Endothelial cell of umbilical vein (primary cell): ENCODE data around the gene TNFSF10. TPM values are rescaled to one million over a fixed set of nuclear protein-coding genes. Genes with fewer than 3 reads are reported as not detected.
A peak's percentile ranks its signal among the peaks of the same experiment; 100 is the strongest.

Experiments
- BruUV-seq: library from RNA; stranded (reverse); fragments of 400-500 nt; replicated peaks from 2 replicates; lab custom pipeline; 2021; lab: Mats Ljungman, UMichigan
- CTCF ChIA-PET: fragments of 300-600, 350-600 bp; sonication (Branson Sonifier 250); formaldehyde crosslinking; loops from one replicate; lab custom pipeline; 2021; ENCODE audit warnings: antibody characterized with exemption, inconsistent platforms; lab: Charles Lee
- POLR2A ChIA-PET: fragments of 300-600, 350-600 bp; sonication (Branson Sonifier 250); formaldehyde crosslinking; loops from one replicate; lab custom pipeline; 2021; ENCODE audit warnings: antibody characterized with exemption, inconsistent platforms; lab: Charles Lee
- DNase-seq: peaks from one replicate; pipeline ENCODE4 v3.0.0-alpha.2; 2011; ENCODE audit warnings: low read depth, low spot score
- FAIRE-seq: peaks from 2 replicates; lab custom pipeline; 2011; peaks lifted over from hg19 to GRCh38; lab: Jason Lieb, UNC
- H2AFZ ChIP-seq: 2 replicates; pipeline ENCODE4 v1.6.0; 2012; ENCODE audit warnings: low read depth, low read length, control low read depth, inconsistent platforms
- H3K27ac ChIP-seq: 2 replicates; pipeline ENCODE4 v1.5.1; 2011; ENCODE audit warnings: low read depth, mild to moderate bottlenecking, control low read depth, low read length, moderate library complexity; ENCODE audit not compliant: insufficient read depth
- H3K27me3 ChIP-seq, 2 experiments: 2 replicates each; pipeline versions ENCODE4 v1.6.0 to v1.6.1; 2011; ENCODE audit warnings: low read length in 2 of 2, mixed read lengths in 1 of 2; ENCODE audit not compliant: control insufficient read depth in 2 of 2, insufficient read depth in 2 of 2
- H3K36me3 ChIP-seq, 2 experiments: 2 replicates in 1 of 2; 3 replicates in 1 of 2; pipeline ENCODE4 v1.5.1; 2011; ENCODE audit warnings: low read length in 2 of 2, mild to moderate bottlenecking in 1 of 2, moderate library complexity in 1 of 2; ENCODE audit not compliant: control insufficient read depth in 2 of 2, insufficient read depth in 2 of 2; ENCODE audit errors: extremely low read depth in 1 of 2
- H3K4me1 ChIP-seq: 3 replicates; pipeline ENCODE4 v1.5.1; 2011; ENCODE audit warnings: mild to moderate bottlenecking, low read length; ENCODE audit not compliant: control insufficient read depth, insufficient read depth; ENCODE audit errors: extremely low read depth
- H3K4me2 ChIP-seq: 2 replicates; pipeline ENCODE4 v1.6.1; 2011; ENCODE audit warnings: low read length, control low read depth, mixed read lengths; ENCODE audit not compliant: insufficient read depth
- H3K4me3 ChIP-seq, 3 experiments: fragments of 200-600 bp in 1 of 3; sonication (generic), shearing (Covaris generic) in 1 of 3; replicated peaks in 1 of 3; 2 replicates each; pipeline ENCODE4 v1.5.1; 2011 to 2016; ENCODE audit warnings: control low read depth in 3 of 3, low read length in 3 of 3, mild to moderate bottlenecking in 2 of 3, inconsistent platforms in 1 of 3, low read depth in 1 of 3, moderate library complexity in 1 of 3; ENCODE audit not compliant: insufficient read depth in 1 of 3
- H3K79me2 ChIP-seq: 2 replicates; pipeline ENCODE4 v1.6.0; 2012; ENCODE audit warnings: low read length, inconsistent platforms; ENCODE audit not compliant: control insufficient read depth, insufficient read depth
- H3K9ac ChIP-seq: replicated peaks from 2 replicates; pipeline ENCODE3; 2011; ENCODE audit warnings: low read length, control low read depth; ENCODE audit not compliant: insufficient read depth; ENCODE audit errors: extremely low read depth
- H3K9me1 ChIP-seq: replicated peaks from 3 replicates; pipeline ENCODE4 v1.6.0; 2011; ENCODE audit warnings: mild to moderate bottlenecking, low read length; ENCODE audit not compliant: control insufficient read depth, insufficient read depth; ENCODE audit errors: extremely low read depth
- H3K9me3 ChIP-seq: replicated peaks from 2 replicates; pipeline ENCODE4 v1.5.1; 2012; ENCODE audit warnings: low read length, inconsistent platforms; ENCODE audit not compliant: control insufficient read depth, insufficient read depth
- H4K20me1 ChIP-seq: replicated peaks from 2 replicates; pipeline ENCODE3; 2011; ENCODE audit warnings: mild to moderate bottlenecking, low read length; ENCODE audit not compliant: control insufficient read depth, insufficient read depth; ENCODE audit errors: extremely low read depth
- CTCF ChIP-seq, 2 donors: IDR thresholded peaks; 1 replicate in 1 of 2; 2 replicates in 1 of 2; pipeline ENCODE4 v1.5.1; 2011; ENCODE audit warnings: low read length in 2 of 2, mild to moderate bottlenecking in 2 of 2, moderate library complexity in 2 of 2, control low read depth in 1 of 2, inconsistent platforms in 1 of 2, low read depth in 1 of 2; ENCODE audit not compliant: insufficient read depth in 1 of 2; ENCODE audit errors: extremely low read depth in 1 of 2
- EZH2 ChIP-seq: IDR thresholded peaks from 2 replicates; pipeline ENCODE4 v1.6.1; 2012; ENCODE audit warnings: borderline replicate concordance, low read depth, mild to moderate bottlenecking, moderate library complexity, low read length, inconsistent platforms; ENCODE audit not compliant: severe bottlenecking
- FOS ChIP-seq: IDR thresholded peaks from 2 replicates; pipeline ENCODE4 v1.6.1; 2011; ENCODE audit warnings: mild to moderate bottlenecking, low read length, moderate library complexity, borderline replicate concordance; ENCODE audit not compliant: insufficient read depth
- GATA2 ChIP-seq: IDR thresholded peaks from 2 replicates; pipeline ENCODE4 v1.7.0; 2011; ENCODE audit warnings: low read depth, mild to moderate bottlenecking, moderate library complexity, mixed read lengths, low read length; ENCODE audit not compliant: insufficient read length, insufficient read depth
- JUN ChIP-seq: IDR thresholded peaks from 2 replicates; pipeline ENCODE4 v1.6.1; 2011; ENCODE audit warnings: borderline replicate concordance, low read depth; ENCODE audit not compliant: insufficient read length, insufficient read depth
- MAX ChIP-seq: IDR thresholded peaks from 2 replicates; pipeline ENCODE4 v1.6.1; 2011; ENCODE audit not compliant: insufficient read depth, insufficient read length
- MYC ChIP-seq: IDR thresholded peaks from one replicate; pipeline ENCODE4 v1.6.1; 2011; ENCODE audit warnings: mild to moderate bottlenecking, low read depth, low read length
- POLR2A ChIP-seq: IDR thresholded peaks from 2 replicates; pipeline ENCODE4 v1.6.1; 2012; ENCODE audit warnings: low read depth, mild to moderate bottlenecking, control low read depth, low read length
- POLR2AphosphoS5 ChIP-seq: IDR thresholded peaks from 2 replicates; pipeline ENCODE4 v1.6.1; 2012; ENCODE audit warnings: low read depth, mild to moderate bottlenecking, control low read depth, low read length, moderate library complexity; ENCODE audit not compliant: insufficient read depth
- dilution Hi-C: fragments of 300-500 bp; cut with MboI; formaldehyde crosslinking; loops from one replicate; pipeline ENCODE4 v1.15.0; 2019; ENCODE audit warnings: low sequenced_read_pairs; ENCODE audit not compliant: extremely low pct_ligation_motif_present
- intact Hi-C: fragments of 100-400 bp; cut with micrococcal nuclease; formaldehyde crosslinking; loops from one replicate; pipeline ENCODE4 v1.10.0; 2022
- polyA plus RNA-seq, 4 experiments: library from polyadenylated mRNA; depleted of rRNA in 3 of 4; stranded (reverse) in 3 of 4; unstranded in 1 of 4; fragments of >200 nt; gene quantifications; 2 replicates each; pipeline versions ENCODE4 v1.2.1 to v1.2.3, GENCODE V29; 2011 to 2012; ENCODE audit warnings: missing spikeins in 1 of 4
- total RNA-seq: library from RNA; stranded (reverse); gene quantifications from 2 replicates; pipeline ENCODE4 v1.2.3, GENCODE V29; 2021

TNFSF10 gene
- total and polyA plus RNA-seq, 2 donors (not counting 3 experiments of a cell fraction or from before 2014, with no cell fraction given), result 31.2 to 55.0 TPM

- Histone ChIP-seq H3K27ac (peak overlapping the region; percentile 36), H2AFZ (peak overlapping the region; percentile 49), H3K36me3 (no peaks in the 10 kb centered on the region), H3K79me2 (no peaks in the 10 kb centered on the region), H3K4me3 (no peak overlapping the region), H3K9me3 (no peaks in the 10 kb centered on the region), H3K4me2 (peak overlapping the region; percentile 37), H3K4me1 (peaks cover 23% of the 10 kb centered on the region), H3K9ac (no peak overlapping the region), H3K27me3 (no peaks in the 10 kb centered on the region), H4K20me1 (no peaks in the 10 kb centered on the region), H3K9me1 (no peaks in the 10 kb centered on the region)
- no peak for TF ChIP-seq CTCF (IDR thresholded peaks at IDR 0.05; ENCODE audit: extremely low read depth in 1 of 2, insufficient read depth in 1 of 2, low read depth in 1 of 2, low read length in 2 of 2)
- TF ChIP-seq MYC, result no peak
- no peak for TF ChIP-seq FOS
- no peak for TF ChIP-seq POLR2A
- TF ChIP-seq GATA2, result no peak
- TF ChIP-seq EZH2, result no peak
- no peak for TF ChIP-seq JUN
- TF ChIP-seq POLR2AphosphoS5, result no peak
- TF ChIP-seq MAX, result no peak
- POLR2A ChIA-PET, result no interaction called here
- CTCF ChIA-PET, result interaction anchor here (0.9 to 2.8 kb wide), 4 partner anchors 11 to 130 kb away, joined by 3 to 18 read pairs (median 5); no protein-coding TSS in a partner anchor
- no TSS peak for BruUV-seq
- dilution Hi-C loops, result no loop called here
- intact Hi-C loops, result loop anchor here (1.0 kb wide), 1 partner anchor 11 kb away; no protein-coding TSS in a partner anchor
- no peak for FAIRE-seq
- no peak for DNase-seq
Measured at GRCh38 chr3:172466553-172467130, 56.6 kb downstream of the TNFSF10 start.
